Hepatic stellate cell (primary cell): ENCODE measurements around the gene SEMA4G.
A peak's percentile ranks its signal among the peaks of the same experiment; 100 is the strongest.

Experiments
- DNase-seq: peaks from one replicate; pipeline ENCODE4 v3.0.0; 2011; ENCODE audit warnings: low spot score

SEMA4G gene

DNA sequence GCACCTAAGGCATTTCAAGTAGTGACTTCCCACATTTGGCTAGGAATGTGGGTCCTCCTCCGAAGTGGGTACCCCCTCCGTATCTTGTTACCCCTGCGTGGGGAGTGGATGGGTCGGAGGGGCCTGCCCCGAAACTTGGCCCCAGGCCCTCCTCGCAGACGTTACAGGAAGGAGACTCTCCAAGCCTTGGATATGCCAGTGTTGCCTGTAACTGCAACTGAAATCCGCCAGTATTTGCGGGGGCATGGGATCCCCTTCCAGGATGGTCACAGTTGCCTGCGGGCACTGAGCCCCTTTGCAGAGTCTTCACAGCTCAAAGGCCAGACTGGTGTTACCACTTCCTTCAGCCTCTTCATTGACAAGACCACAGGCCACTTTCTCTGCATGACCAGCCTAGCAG is 18.9 kb downstream of the SEMA4G start:
- no peak for DNase-seq

DNA sequence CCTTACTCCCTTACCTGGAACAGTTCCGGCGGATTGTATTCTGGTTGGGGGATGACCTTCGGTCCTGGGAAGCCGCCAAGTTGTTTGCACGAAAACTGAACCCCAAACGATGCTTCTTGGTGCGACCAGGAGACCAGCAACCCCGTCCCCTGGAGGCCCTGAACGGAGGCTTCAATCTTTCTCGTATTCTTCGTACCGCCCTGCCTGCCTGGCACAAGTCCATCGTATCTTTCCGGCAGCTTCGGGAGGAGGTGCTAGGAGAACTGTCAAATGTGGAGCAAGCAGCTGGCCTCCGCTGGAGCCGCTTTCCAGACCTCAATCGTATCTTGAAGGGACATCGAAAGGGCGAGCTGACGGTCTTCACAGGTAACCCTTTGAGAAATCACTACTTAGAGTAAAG is 19.8 kb downstream of the SEMA4G start:
- DNase-seq: no peak

DNA sequence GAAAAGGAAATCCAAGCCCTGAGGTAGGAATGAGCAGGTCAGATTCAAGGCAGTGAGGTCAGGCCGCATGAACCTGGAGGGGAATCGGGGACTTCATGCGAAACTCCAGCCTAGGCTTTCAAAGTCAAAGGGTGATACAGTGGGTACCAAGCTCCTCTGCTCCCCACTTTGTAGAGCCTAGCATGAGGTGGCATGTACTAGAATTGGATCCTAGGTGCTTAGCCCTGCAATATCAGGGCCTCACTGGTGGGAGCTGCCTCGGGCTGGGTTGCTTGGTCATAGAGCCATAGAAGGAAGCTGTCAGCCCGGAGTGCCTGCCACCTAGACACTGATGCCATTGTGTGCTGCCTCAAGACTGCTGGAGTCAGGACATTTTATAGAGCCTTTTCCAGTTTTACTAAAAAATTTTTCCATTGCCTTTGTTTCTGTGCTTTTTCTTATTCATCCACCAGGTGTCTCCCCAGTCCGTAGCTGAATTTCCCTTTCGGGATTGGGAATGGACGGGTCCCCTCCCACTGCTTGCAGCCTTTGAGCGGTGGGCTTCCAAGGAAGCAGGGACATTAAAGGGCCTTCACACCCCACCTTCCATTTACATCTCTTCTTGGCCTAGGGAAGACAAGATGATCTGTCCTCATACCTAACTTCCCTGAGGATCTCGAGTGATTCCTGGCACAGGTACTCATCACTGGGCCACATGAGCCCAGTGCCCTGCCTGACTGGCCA is 24.8 kb downstream of the SEMA4G start:
- DNase-seq: no peak

DNA sequence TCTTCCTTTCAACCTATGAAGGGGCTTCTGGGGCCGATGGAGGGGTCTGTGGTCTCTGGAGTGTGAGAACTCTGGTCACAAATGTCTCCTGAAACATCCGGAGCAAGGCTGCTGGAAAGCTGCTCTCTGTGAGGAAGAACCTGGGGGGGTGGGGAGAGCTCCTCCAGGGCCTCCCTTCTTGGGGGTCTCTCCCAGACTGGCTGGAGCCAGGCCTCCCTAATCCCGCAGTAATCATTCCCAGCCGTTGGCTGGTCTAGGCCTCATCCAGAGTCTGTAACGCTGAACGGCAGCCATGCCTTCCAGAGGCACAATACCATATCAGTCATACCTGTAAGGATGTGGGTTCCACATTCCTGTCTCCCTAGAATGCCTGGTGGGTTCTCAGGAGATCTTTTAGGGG is 25.9 kb downstream of the SEMA4G start:
- no peak for DNase-seq

DNA sequence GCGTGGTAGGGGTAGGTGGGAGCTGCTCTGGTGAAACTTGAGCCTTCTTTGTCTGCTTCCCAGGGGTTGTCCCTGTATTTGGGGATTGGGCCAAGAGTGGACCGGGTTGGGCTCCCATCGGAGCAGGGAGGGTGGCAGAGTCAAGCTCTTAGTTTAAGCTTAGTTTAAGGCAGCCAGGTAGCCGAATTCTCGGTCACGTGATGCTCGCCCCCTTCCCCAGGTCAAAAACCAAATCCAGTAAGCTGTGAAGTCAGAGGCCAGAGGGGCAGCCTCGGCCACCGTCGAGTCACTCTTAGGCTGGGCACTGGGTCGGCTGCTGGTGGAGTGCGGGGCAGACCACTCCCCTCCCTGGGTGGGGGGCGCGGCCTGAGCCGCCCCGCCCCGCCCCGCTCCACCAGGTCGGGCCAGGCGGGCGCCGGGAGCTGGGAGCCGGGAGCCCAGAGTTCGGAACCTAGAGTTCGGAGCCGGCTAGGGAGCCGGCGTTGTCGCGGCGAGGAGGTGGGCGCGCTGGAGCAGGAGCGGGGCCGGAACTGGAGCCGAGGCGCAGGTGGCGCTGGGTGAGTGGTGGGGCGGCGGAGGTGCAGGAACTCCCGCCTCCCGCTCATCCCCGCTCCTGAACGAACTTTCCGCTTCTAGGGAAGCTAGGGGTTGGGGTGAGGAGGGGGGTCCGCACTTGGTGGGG is 27.5 kb downstream of the SEMA4G start:
- DNase-seq: peak; percentile 36

DNA sequence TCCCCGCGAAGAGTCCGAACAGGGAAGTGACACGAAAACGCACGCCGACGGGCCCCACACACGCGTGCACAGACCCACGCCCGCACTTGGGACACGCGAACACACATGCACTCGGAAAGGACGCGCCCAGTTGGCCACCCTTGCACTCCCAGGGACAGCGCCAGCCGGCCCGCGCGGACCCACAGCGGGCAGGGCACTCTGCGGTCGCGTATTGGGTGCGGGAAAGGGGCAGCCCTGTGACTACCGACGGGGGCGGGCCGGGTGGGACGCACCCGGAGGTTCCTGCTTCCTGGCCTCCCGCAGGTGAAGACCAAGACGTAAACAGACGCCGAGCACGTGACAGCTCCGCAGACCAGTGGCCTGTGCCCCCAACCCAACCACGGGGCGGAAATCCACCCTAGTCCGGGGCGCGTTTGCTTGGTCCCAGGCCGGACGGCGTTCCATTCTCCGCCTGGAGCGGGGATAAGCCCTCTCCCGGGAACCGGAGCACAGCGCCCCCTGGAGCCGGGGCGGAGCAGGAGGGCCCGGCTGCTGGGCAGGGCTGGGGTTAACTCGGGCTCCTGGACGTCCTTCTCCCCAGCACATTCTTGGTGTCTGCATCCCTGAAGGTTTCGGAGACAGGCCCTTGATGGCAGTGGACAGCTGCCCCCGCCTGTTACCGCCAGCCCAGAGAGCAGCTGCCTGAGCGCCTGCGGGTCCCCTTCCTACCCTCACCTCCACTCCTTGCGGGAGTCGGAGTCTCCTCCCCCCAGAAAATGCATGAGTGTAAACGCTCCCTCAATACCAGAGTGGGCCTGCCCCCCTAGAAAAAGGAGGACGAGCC is 28.3 kb downstream of the SEMA4G start:
- DNase-seq: peak; percentile 94

DNA sequence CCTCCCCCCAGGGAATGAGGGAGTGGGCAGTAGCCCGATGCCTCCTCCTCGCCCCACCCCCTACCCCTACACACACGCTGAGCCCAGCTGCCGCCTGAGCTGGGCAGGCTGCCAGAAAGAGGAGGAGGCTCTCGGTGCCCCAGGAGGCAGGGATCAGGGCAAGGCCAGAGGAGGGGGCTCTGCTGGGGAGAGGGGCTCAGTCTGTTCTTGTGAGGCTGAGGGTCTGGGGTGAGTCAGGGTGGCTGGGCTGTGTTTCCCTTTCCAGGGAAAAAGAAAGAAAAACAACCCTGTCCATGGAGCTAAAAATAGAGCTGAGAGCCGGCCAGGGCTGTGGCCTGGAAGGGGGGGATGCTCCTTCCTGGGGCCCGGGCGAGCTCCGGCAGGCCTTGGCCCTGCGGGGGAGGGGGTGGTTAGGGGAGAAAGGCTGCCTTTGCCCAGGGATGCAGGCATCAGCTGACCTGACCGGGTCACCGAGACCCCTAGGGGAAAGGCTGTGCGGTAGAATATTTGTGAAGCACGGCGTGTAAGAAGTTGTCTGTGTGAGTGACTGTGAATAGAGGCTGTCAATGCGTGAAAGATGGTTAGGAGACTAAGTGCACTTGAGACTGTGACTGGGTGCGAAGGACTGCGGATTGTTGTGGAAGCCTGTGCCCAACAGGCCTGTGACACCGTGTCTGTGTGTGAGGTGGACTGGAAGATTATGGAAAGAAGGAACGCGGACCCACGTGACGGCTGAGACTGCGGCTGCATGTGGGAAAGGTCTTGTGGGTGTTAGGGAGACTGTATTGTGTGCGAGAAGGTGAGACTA is 29.1 kb downstream of the SEMA4G start:
- peak; percentile 99 for DNase-seq

DNA sequence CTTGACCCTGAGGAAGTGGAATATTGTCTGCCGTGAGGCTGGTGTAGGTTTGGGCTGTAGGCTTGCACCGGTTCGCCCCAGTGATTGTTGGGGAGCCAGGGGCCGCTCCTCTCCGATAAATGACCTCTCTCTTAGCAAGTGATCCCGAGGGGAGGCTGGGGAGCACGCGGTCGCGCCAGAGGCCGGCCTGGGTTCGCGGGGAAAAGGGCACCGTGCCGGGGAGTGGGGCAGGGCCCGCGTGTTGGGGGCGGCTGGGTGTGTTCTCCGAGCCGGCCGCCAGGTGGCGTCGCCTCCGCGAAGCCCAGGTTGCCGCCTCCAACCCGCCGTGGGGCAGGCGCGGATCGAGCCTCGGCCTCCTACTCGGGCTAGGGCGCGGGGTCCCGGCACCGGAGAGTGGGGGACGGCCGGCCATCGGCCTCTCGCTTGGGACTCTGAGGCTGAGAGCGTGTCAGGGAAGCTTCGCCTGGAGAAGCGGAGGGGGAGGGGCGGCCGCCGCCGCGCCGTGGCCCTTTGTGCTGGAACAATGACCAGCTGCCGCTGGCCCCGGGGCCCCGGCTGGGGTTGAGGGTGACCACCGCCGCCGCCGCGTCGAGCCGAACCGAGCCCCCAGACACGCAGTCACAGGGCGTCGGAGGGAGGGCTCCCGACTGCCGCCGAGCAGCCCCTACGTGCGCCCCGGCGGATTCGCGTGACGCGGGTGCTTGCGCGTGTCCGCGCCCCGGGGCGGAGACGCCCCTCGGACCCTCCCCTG is 29.9 kb downstream of the SEMA4G start:
- DNase-seq: peak; percentile 88

DNA sequence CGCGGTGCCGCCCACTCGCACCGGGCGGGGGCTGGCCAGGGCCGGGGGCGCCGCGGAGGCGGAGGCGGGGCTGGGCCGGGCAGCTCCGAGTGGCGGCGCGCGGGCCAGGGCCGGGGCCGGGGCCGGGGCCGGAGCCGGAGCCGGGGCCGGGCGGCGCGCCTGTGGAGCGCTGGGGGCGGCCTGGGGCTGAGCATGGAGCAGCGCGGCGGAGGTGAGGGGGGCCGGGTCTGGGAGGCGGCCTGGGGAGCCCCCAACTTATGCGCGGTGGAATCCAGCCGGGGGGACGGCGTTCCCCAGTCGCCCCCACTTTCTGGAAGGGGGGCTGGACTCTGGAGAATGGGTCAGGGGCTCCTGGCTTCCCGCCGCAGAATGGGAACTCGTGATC is 30.4 kb downstream of the SEMA4G start, which contains the start of gene LZTS2:
TSS of gene LZTS2 (plus strand) at position 67 of the 385 bp plus-strand sequence. CDS start 2,731 bp downstream, outside the sequence.
- no peak for DNase-seq

DNA sequence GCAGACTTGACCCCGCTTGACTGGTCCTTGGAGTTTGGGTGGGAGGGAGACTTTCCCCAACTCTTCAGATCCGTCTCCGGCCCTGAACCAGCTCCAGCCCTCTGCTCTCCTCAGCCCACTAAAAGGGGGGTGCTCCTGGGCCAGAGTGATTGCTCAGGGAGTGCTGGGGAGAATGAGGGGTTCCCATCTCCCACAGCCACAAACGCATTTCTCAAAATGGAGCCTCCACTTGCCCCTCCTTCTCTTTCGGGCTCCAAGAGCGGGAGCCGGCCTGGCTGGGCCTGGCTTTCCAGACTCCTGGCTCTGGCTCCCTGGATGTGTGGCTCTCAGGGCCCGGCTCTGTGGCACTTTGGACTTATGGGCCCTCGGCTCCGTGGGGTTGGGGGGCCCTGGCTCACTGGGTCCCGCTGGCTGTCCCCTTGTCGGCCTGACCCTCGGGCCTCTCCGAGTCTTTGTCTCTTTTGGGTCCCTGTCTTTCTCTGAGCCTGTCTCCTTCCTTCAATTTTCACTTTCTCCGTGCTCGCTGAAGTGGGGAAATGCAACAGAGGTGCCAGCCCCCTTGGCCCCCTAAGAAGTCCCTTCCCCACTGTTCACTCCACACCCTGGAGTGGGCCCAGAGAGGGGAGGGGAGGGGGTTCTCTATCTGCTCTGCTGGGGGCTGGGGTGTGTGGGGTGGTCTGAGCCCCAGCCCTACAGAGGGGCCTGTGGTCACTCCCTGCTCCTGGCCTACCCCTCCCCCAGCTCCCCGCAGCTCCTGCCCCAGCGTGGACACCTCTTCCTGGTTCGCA is 31.0 kb downstream of the SEMA4G start:
- peak; percentile 59 for DNase-seq

DNA sequence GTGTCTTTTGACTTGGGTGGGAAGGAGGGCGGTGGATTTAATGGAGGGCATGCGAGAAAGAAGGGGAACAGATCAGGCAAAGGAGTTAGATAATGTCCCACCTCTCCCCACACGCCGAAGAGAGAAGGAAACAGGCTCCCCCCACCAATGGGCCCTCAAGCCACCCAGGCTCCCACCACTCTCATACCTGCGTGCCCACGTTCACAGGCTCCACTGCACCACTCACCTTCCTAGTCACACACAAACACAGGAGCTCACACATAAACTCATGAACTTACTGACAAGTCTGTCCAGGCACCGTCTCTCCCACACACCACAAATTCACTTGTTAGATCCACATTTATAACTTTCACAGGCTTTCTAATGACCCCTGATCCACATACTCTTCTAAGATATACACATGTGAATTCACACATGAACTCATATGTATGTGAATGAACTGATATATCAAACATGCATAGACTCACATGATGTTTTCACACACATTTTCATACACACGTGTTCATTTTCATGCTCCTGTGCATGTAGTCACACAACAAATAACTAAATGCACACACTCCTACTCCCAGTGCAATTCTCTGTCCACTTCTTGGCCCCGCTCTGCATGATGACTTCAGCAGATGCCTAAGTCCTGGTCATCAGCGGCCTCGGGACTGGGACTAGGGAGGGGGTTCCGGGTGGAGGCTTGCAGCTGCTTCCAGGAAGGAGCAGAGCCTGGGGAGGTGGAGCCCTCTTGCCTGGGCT is 31.8 kb downstream of the SEMA4G start:
- DNase-seq: peak; percentile 96

DNA sequence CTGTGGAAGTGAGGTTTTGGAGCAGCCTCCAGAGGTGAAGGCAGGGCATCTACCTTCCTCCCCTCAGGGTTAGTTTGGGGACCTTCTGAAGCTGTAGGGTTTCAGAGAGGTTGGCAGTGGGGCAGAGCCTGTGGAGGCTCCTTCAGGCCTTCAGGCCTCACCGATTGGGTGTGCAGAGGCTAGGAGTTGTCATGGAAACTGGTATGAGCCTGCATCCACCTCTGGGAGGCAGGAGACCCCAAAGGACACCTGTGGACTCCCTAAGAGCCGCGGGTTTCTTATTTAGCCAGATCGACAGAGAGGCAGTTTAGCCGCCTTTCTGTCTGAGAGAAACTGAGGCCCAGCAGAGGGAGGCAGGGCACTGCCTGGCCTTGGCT is 32.3 kb downstream of the SEMA4G start:
- DNase-seq: no peak

DNA sequence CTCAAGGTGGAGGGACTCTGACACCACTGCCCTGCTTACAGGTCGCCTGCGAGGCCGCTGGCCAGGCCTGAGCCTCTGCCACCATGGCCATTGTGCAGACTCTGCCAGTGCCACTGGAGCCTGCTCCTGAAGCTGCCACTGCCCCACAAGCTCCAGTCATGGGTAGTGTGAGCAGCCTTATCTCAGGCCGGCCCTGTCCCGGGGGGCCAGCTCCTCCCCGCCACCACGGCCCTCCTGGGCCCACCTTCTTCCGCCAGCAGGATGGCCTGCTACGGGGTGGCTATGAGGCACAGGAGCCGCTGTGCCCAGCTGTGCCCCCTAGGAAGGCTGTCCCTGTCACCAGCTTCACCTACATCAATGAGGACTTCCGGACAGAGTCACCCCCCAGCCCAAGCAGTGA is 33.2 kb downstream of the SEMA4G start:
- DNase-seq: no peak

DNA sequence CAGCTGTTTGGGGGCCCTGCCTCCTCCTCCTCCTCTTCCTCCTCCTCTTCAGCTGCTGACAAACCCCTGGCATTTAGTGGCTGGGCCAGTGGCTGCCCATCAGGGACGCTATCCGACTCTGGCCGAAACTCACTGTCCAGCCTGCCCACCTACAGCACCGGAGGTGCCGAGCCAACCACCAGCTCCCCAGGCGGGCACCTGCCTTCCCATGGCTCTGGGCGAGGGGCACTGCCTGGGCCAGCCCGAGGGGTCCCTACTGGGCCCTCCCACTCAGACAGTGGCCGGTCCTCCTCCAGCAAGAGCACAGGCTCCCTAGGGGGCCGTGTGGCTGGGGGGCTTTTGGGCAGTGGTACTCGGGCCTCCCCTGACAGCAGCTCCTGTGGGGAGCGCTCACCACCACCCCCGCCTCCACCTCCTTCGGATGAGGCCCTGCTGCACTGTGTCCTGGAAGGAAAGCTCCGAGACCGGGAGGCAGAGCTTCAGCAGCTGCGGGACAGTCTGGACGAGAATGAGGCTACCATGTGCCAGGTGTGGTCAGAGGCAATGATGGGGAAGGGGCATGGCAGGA is 34.4 kb downstream of the SEMA4G start:
- no peak for DNase-seq

DNA sequence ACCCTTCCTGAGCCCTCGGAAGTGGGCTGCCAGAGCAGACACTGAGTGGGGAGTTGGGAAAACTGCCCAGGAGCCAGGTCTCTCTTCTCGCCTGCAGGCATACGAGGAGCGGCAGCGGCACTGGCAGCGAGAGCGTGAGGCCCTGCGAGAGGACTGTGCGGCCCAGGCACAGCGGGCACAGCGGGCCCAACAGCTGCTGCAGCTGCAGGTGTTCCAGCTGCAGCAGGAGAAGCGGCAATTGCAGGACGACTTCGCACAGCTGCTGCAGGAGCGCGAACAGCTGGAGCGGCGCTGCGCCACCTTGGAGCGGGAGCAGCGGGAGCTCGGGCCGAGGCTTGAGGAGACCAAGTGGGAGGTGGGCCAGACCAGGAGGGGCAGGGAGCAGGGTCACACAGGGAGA is 36.1 kb downstream of the SEMA4G start:
- DNase-seq: no peak

DNA sequence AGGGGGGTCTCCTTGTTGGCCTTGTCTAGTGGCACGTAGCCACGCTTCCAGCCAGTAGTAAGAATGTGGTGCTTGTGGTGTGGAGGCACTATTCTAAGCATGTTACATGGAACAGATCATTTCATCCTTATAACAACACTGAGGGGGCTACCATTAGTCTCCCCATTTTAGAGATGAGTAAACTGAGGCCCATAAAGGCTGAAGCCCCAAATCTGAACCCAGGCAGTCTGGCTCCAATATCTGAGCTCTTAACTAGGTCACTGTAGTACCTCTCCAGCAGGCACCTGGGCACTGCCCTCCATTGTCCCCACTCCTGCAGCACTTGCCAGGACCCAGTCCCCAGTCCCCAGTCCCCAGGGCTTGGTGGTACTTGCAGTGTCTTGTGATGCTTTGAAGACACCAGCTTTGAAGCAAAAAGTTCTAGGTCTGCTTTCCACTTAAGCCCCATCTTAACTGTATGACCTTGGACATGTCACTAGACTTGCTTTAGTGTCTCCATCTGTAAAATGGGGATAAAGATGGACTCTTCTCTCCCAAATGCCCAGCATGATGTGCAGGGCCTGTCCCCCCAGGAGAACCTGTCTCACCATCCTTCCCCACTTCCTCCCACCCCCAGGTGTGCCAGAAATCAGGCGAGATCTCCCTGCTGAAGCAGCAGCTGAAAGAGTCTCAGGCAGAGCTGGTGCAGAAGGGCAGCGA is 36.7 kb downstream of the SEMA4G start:
- DNase-seq: no peak

DNA sequence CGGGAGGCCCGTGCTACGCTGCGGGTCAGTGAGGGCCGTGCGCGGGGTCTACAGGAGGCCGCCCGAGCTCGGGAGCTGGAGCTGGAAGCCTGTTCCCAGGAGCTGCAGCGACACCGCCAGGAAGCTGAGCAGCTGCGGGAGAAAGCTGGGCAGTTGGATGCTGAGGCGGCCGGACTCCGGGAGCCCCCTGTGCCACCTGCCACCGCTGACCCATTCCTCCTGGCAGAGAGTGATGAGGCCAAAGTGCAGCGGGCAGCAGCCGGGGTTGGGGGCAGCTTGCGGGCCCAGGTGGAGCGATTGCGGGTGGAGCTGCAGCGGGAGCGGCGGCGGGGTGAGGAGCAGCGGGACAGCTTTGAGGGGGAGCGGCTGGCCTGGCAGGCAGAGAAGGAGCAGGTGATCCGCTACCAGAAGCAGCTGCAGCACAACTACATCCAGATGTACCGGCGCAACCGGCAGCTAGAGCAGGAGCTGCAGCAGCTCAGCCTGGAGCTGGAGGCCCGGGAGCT is 37.3 kb downstream of the SEMA4G start:
- no peak for DNase-seq

DNA sequence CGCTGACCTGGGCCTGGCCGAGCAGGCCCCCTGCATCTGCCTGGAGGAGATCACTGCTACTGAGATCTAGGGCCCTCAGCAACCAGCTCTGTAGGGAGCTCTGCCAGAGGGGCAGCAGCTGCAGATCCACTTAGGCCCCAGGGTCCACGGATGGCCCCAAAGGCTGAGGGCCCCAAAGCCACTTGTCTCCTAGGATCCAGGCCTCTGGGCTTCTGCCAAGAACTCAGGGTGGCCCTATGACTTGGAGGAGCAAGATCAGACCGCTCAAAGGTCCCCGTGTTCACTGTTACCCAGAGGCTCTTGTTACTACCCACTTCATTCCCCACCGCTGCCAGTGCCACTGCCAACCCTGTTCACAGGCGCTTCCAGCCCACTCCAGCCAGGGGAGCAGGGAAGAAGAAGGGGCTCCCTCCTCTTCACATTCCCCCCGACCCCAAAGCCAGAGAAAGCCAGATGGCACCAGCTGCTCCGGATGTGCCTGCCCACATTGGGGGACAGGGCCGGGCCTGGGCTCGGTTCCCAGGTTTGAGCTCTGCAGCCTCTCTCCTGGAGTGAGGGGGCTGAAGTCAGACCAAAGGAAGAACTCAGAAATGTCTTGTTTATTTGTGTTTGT is 37.9 kb downstream of the SEMA4G start:
- no peak for DNase-seq
